ENCODE results near the gene TMEM108.

GRCh38 chr3:133404920-133405319, 366.7 kb downstream of the TMEM108 start:
- TF ChIP-seq POLR2A (IDR thresholded peaks at IDR 0.05; ENCODE audit: low read depth, low read length): no peak
- TF ChIP-seq POLR2AphosphoS5 (IDR thresholded peaks at IDR 0.05; ENCODE audit: low read depth, low read length): no peak
